H1 (cell line): Measurements from ENCODE around the gene MGRN1. TPM values are rescaled to one million over a fixed set of nuclear protein-coding genes. Genes with fewer than 3 reads are reported as not detected.

Experiments
- CTCF ChIA-PET: fragments of 300-600 bp; sonication (Branson Sonifier 250); formaldehyde crosslinking; loops from one replicate; lab custom pipeline; 2021; ENCODE audit not compliant: partially characterized antibody; lab: Charles Lee
- POLR2A ChIA-PET: fragments of 300-600 bp; sonication (Branson Sonifier 250); formaldehyde crosslinking; loops from one replicate; lab custom pipeline; 2021; ENCODE audit warnings: inconsistent platforms; ENCODE audit not compliant: partially characterized antibody; lab: Charles Lee
- DNase-seq, 2 experiments: peaks; one replicate each; pipeline versions ENCODE4 v3.0.0 to v3.0.0-alpha.2; 2010 to 2022; ENCODE audit warnings: low spot score in 2 of 2, low read depth in 1 of 2, mixed read lengths in 1 of 2
- FAIRE-seq: peaks from 2 replicates; lab custom pipeline; 2011; peaks lifted over from hg19 to GRCh38; lab: Jason Lieb, UNC
- H2AFZ ChIP-seq: 2 replicates; pipeline ENCODE4 v1.8.1; 2012; ENCODE audit warnings: low read length, inconsistent platforms
- H2AK5ac ChIP-seq: 2 replicates; pipeline ENCODE4 v1.6.1; 2013; ENCODE audit warnings: low read depth, low read length
- H2BK120ac ChIP-seq: replicated peaks from 2 replicates; pipeline ENCODE3; 2013; ENCODE audit warnings: low read depth, low read length, inconsistent platforms
- H2BK12ac ChIP-seq: 2 replicates; pipeline ENCODE4 v1.6.1; 2013; ENCODE audit warnings: low read depth, low read length
- H2BK15ac ChIP-seq: 2 replicates; pipeline ENCODE4 v1.6.1; 2013; ENCODE audit warnings: low read length
- H2BK20ac ChIP-seq: 2 replicates; pipeline ENCODE4 v1.6.1; 2013; ENCODE audit warnings: low read length
- H2BK5ac ChIP-seq: 2 replicates; pipeline ENCODE4 v1.6.1; 2013; ENCODE audit warnings: low read depth, low read length
- H3K14ac ChIP-seq: 2 replicates; pipeline ENCODE4 v1.6.1; 2013; ENCODE audit warnings: inconsistent platforms; ENCODE audit not compliant: insufficient read length
- H3K18ac ChIP-seq: 2 replicates; pipeline ENCODE4 v1.6.1; 2013; ENCODE audit warnings: low read length; ENCODE audit errors: extremely low read depth
- H3K23ac ChIP-seq: 2 replicates; pipeline ENCODE4 v1.6.1; 2013; ENCODE audit warnings: inconsistent platforms; ENCODE audit not compliant: insufficient read length
- H3K23me2 ChIP-seq: 2 replicates; pipeline ENCODE4 v1.6.1; 2013; ENCODE audit warnings: low read depth, low read length
- H3K27ac ChIP-seq: 2 replicates; pipeline ENCODE4 v1.6.1; 2011; ENCODE audit warnings: low read depth, low read length, inconsistent platforms
- H3K27me3 ChIP-seq, 4 experiments: replicated peaks in 1 of 4; 1 replicate in 1 of 4; 2 replicates in 3 of 4; pipeline versions ENCODE4 v1.6.1 to v1.8.1; 2011 to 2013; ENCODE audit warnings: low read length in 3 of 4, mild to moderate bottlenecking in 3 of 4, inconsistent platforms in 2 of 4, mixed read lengths in 2 of 4, moderate library complexity in 1 of 4; ENCODE audit not compliant: control insufficient read depth in 3 of 4, insufficient read depth in 3 of 4; ENCODE audit errors: extremely low read depth in 1 of 4
- H3K36me3 ChIP-seq, 4 experiments: 2 replicates each; pipeline versions ENCODE4 v1.6.1 to v1.8.1; 2011 to 2013; ENCODE audit warnings: mild to moderate bottlenecking in 4 of 4, low read length in 3 of 4, moderate library complexity in 2 of 4, control low read depth in 1 of 4, inconsistent platforms in 1 of 4; ENCODE audit not compliant: insufficient read depth in 4 of 4, control insufficient read depth in 2 of 4
- H3K4ac ChIP-seq: replicated peaks from 2 replicates; pipeline ENCODE3; 2013; ENCODE audit warnings: low read length, low read depth, mixed read lengths, inconsistent platforms; ENCODE audit not compliant: insufficient read length
- H3K4me1 ChIP-seq, 4 experiments: replicated peaks in 1 of 4; 1 replicate in 1 of 4; 2 replicates in 3 of 4; pipeline versions ENCODE4 v1.6.1 to v1.8.1; 2011 to 2013; ENCODE audit warnings: low read length in 3 of 4, inconsistent platforms in 2 of 4, mixed read lengths in 1 of 4; ENCODE audit not compliant: insufficient read depth in 4 of 4, control insufficient read depth in 3 of 4
- H3K4me2 ChIP-seq, 2 experiments: 2 replicates each; pipeline versions ENCODE4 v1.6.1 to v1.8.1; 2011 to 2013; ENCODE audit warnings: low read depth in 2 of 2, low read length in 2 of 2, control low read depth in 1 of 2, inconsistent platforms in 1 of 2, mild to moderate bottlenecking in 1 of 2; ENCODE audit not compliant: insufficient read depth in 1 of 2
- H3K4me3 ChIP-seq, 4 experiments: fragments of 200-600, 300-600 bp in 1 of 4; sonication (generic), shearing (Covaris generic), sonication (Bioruptor Twin) in 1 of 4; 2 replicates each; pipeline versions ENCODE4 v1.5.1 to v1.8.1; 2011 to 2016; ENCODE audit warnings: low read length in 4 of 4, low read depth in 3 of 4, control low read depth in 2 of 4, inconsistent platforms in 2 of 4, mild to moderate bottlenecking in 2 of 4, mixed read lengths in 1 of 4, moderate library complexity in 1 of 4; ENCODE audit not compliant: insufficient read depth in 2 of 4; ENCODE audit errors: extremely low read depth in 1 of 4
- H3K56ac ChIP-seq: replicated peaks from 2 replicates; pipeline ENCODE3; 2013; ENCODE audit warnings: low read depth, mild to moderate bottlenecking, mixed read lengths, low read length, inconsistent platforms; ENCODE audit not compliant: insufficient read length
- H3K79me1 ChIP-seq: 2 replicates; pipeline ENCODE4 v1.6.1; 2013; ENCODE audit warnings: low read depth, low read length, control low read depth
- H3K79me2 ChIP-seq, 2 experiments: 2 replicates each; pipeline versions ENCODE4 v1.6.1 to v1.8.1; 2012 to 2013; ENCODE audit warnings: low read length in 2 of 2, mild to moderate bottlenecking in 2 of 2, inconsistent platforms in 1 of 2; ENCODE audit not compliant: insufficient read depth in 2 of 2, control insufficient read depth in 1 of 2
- H3K9ac ChIP-seq, 4 experiments: replicated peaks in 1 of 4; 1 replicate in 1 of 4; 2 replicates in 3 of 4; pipeline versions ENCODE4 v1.6.1 to v1.8.1; 2011 to 2013; ENCODE audit warnings: low read depth in 3 of 4, low read length in 3 of 4, control low read depth in 2 of 4, mild to moderate bottlenecking in 2 of 4, moderate library complexity in 2 of 4, inconsistent platforms in 1 of 4; ENCODE audit errors: extremely low read depth in 1 of 4
- H3K9me3 ChIP-seq, 2 experiments: 2 replicates each; pipeline versions ENCODE4 v1.6.1 to v1.8.1; 2012 to 2013; ENCODE audit warnings: mild to moderate bottlenecking in 2 of 2, moderate library complexity in 2 of 2, control low read depth in 1 of 2, inconsistent platforms in 1 of 2, low read depth in 1 of 2, low read length in 1 of 2, mixed read lengths in 1 of 2; ENCODE audit not compliant: insufficient read depth in 2 of 2
- H4K20me1 ChIP-seq, 2 experiments: replicated peaks in 1 of 2; 2 replicates each; pipeline versions ENCODE3 to v1.8.1; 2011 to 2013; ENCODE audit warnings: inconsistent platforms in 2 of 2, low read length in 2 of 2, mild to moderate bottlenecking in 1 of 2; ENCODE audit not compliant: insufficient read depth in 2 of 2, control insufficient read depth in 1 of 2
- H4K5ac ChIP-seq: 2 replicates; pipeline ENCODE4 v1.6.1; 2013; ENCODE audit warnings: low read length, low read depth, mixed read lengths, inconsistent platforms; ENCODE audit not compliant: insufficient read length
- H4K8ac ChIP-seq: 2 replicates; pipeline ENCODE4 v1.8.0; 2013; ENCODE audit warnings: mild to moderate bottlenecking, moderate library complexity, low read length, inconsistent platforms; ENCODE audit not compliant: insufficient read depth; ENCODE audit errors: extremely low read depth
- H4K91ac ChIP-seq: replicated peaks from 2 replicates; pipeline ENCODE3; 2013; ENCODE audit warnings: low read length, mixed read lengths, inconsistent platforms; ENCODE audit not compliant: insufficient read length
- ASH2L ChIP-seq: fragments of 200-600, 300-600 bp; sonication (generic); IDR thresholded peaks from one replicate; pipeline ENCODE4 v1.7.1; 2017; ENCODE audit warnings: low read length
- BACH1 ChIP-seq: IDR thresholded peaks from 2 replicates; pipeline ENCODE4 v1.6.1; 2012; ENCODE audit warnings: low read length, improper control_type of control experiment
- CEBPB ChIP-seq: IDR thresholded peaks from 2 replicates; pipeline ENCODE4 v1.6.1; 2012; ENCODE audit warnings: low read depth, low read length
- CHD2 ChIP-seq: IDR thresholded peaks from 2 replicates; pipeline ENCODE4 v1.6.1; 2012; ENCODE audit warnings: low read length, improper control_type of control experiment
- CREB1 ChIP-seq: IDR thresholded peaks from 2 replicates; pipeline ENCODE4 v1.6.1; 2012; ENCODE audit warnings: inconsistent platforms
- EGR1 ChIP-seq: IDR thresholded peaks from 2 replicates; pipeline ENCODE4 v1.6.1; 2011; ENCODE audit warnings: low read depth, low read length, borderline replicate concordance
- EZH2 ChIP-seq: fragments of 200-600 bp; sonication (generic); IDR thresholded peaks from 2 replicates; pipeline ENCODE4 v1.7.1; 2012; ENCODE audit warnings: low read depth, mild to moderate bottlenecking, moderate library complexity, low read length, inconsistent platforms; ENCODE audit not compliant: severe bottlenecking
- GTF2F1 ChIP-seq: IDR thresholded peaks from 2 replicates; pipeline ENCODE4 v1.6.1; 2012; ENCODE audit warnings: low read depth, low read length, improper control_type of control experiment, borderline replicate concordance
- JUND ChIP-seq: IDR thresholded peaks from 2 replicates; pipeline ENCODE4 v1.6.1; 2011; ENCODE audit warnings: mild to moderate bottlenecking, improper control_type of control experiment, low read length
- MAX ChIP-seq: IDR thresholded peaks from 2 replicates; pipeline ENCODE4 v1.6.1; 2012; ENCODE audit warnings: inconsistent platforms
- PHF8 ChIP-seq: fragments of 200-600 bp; sonication (generic); conservative IDR thresholded peaks from 2 replicates; pipeline ENCODE4 v1.7.1; 2012; ENCODE audit warnings: low read depth, mild to moderate bottlenecking, inconsistent platforms, low read length, moderate library complexity
- WGBS, 2 experiments: shearing (Covaris generic) in 1 of 2; methylation state at CpG; one replicate each; pipeline versions ENCODE4 v1.1.6 to v1.1.7; 2013 to 2015; ENCODE audit warnings: low lambda C conversion rate in 2 of 2, mixed read lengths in 2 of 2, inconsistent platforms in 1 of 2, low coverage in 1 of 2, missing lambda C conversion rate in 1 of 2; ENCODE audit not compliant: insufficient replicate concordance in 2 of 2, insufficient coverage in 1 of 2, insufficient read length in 1 of 2; ENCODE audit errors: extremely low coverage in 1 of 2, missing lambda C conversion rate in 1 of 2; 5-methylcytosine and 5-hydroxymethylcytosine counted together
- polyA plus RNA-seq, 7 experiments: library from polyadenylated mRNA; depleted of rRNA in 3 of 7; stranded (reverse) in 5 of 7; unstranded in 2 of 7; fragments of >200 nt in 5 of 7; fragments of 200-250 nt in 2 of 7; gene quantifications; 1 replicate in 5 of 7; 2 replicates in 1 of 7; 4 replicates in 1 of 7; pipeline versions ENCODE4 v1.2.1 to v1.2.3, GENCODE V29; 2011 to 2013; ENCODE audit warnings: missing spikeins in 2 of 7, mixed read lengths in 2 of 7
- total RNA-seq: library from RNA; stranded (reverse); fragmentation: NEBNext Ultra II Directional; extraction: Animal tissue kit (Norgen Biotek cat#: 25700); gene quantifications from 2 replicates; pipeline ENCODE4 v1.2.1, GENCODE V29; 2021
- TF ChIP-seq, protein P1 (sequence below), 3 experiments: IDR thresholded peaks; 1 replicate in 2 of 3; 2 replicates in 1 of 3; pipeline versions ENCODE4 v1.5.1 to v1.6.1; 2011; ENCODE audit warnings: low read length in 3 of 3, mild to moderate bottlenecking in 3 of 3, inconsistent platforms in 2 of 3, low read depth in 1 of 3, moderate library complexity in 1 of 3; ENCODE audit not compliant: insufficient read depth in 1 of 3; ENCODE audit errors: control extremely low read depth in 1 of 3

Gene MGRN1
- total and polyA plus RNA-seq, 2 of the 8 experiments (the other 6 are each of a cell fraction or from before 2014, with no cell fraction given) = 15.0 to 82.3 TPM

GRCh38 chr16:4588386-4588785 lies 36.2 kb upstream of the MGRN1 start:
- ChIA-PET CTCF (interaction anchor here (0.6 to 8.9 kb wide), 11 partner anchors 10 to 260 kb away, joined by 3 to 157 read pairs (median 6); partner anchors contain the start of gene MGRN1), POLR2A (interaction anchor here (12.8 kb wide), 1 partner anchor 23 kb away, joined by 126 read pairs; the partner anchor contains the start of gene UBALD1)
- Histone ChIP-seq H3K56ac (no peak overlapping the region), H3K9ac (no peak overlapping the region), H3K23me2 (no peaks in the 10 kb centered on the region), H3K36me3 (no peaks in the 10 kb centered on the region), H2BK120ac (no peak overlapping the region), H3K4me3 (no peak overlapping the region), H2AK5ac (no peak overlapping the region), H3K23ac (no peak overlapping the region), H2AFZ (no peak overlapping the region), H3K4ac (no peak overlapping the region), H4K8ac (no peak overlapping the region), H3K18ac (no peak overlapping the region), H2BK5ac (no peak overlapping the region), H3K9me3 (peaks cover 8% of the 10 kb centered on the region in 2 experiments; a peak in 3 of 4 replicates), H3K27ac (no peak overlapping the region), H3K79me2 (no peaks in the 10 kb centered on the region), H2BK15ac (no peak overlapping the region), H3K79me1 (no peaks in the 10 kb centered on the region), H4K20me1 (no peaks in the 10 kb centered on the region), H4K91ac (no peak overlapping the region), H2BK12ac (no peak overlapping the region), H3K4me2 (no peak overlapping the region), H2BK20ac (no peak overlapping the region), H3K4me1 (peaks cover 0 to 10% (median 6%) of the 10 kb centered on the region in 4 experiments; a peak in 6 of 7 replicates), H3K14ac (no peak overlapping the region), H3K27me3 (no peaks in the 10 kb centered on the region; a peak in 1 of 7 replicates), H4K5ac (no peak overlapping the region)
- WGBS, 2 experiments = 82% methylated on average over 2 of the region's 2 CpGs; no CpG with 5 or more reads in 1 of the 2 experiments
- no peak for DNase-seq
- FAIRE-seq = no peak
- TF ChIP-seq, protein P1, sequence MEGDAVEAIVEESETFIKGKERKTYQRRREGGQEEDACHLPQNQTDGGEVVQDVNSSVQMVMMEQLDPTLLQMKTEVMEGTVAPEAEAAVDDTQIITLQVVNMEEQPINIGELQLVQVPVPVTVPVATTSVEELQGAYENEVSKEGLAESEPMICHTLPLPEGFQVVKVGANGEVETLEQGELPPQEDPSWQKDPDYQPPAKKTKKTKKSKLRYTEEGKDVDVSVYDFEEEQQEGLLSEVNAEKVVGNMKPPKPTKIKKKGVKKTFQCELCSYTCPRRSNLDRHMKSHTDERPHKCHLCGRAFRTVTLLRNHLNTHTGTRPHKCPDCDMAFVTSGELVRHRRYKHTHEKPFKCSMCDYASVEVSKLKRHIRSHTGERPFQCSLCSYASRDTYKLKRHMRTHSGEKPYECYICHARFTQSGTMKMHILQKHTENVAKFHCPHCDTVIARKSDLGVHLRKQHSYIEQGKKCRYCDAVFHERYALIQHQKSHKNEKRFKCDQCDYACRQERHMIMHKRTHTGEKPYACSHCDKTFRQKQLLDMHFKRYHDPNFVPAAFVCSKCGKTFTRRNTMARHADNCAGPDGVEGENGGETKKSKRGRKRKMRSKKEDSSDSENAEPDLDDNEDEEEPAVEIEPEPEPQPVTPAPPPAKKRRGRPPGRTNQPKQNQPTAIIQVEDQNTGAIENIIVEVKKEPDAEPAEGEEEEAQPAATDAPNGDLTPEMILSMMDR (IDR thresholded peaks at IDR 0.05; ENCODE audit: control extremely low read depth in 1 of 3, insufficient read depth in 1 of 3, low read depth in 1 of 3, low read length in 3 of 3) = no peak
- TF ChIP-seq CHD2 = no peak
- no peak for TF ChIP-seq CEBPB
- TF ChIP-seq PHF8 = no peak
- TF ChIP-seq EZH2 = no peak
- no peak for TF ChIP-seq CREB1
- TF ChIP-seq EGR1 = no peak
- TF ChIP-seq MAX = no peak
- no peak for TF ChIP-seq BACH1
- TF ChIP-seq GTF2F1 = no peak
- TF ChIP-seq ASH2L = no peak
- TF ChIP-seq JUND = no peak
